ENCODE data around the gene HHLA2.

Gene HHLA2

DNA sequence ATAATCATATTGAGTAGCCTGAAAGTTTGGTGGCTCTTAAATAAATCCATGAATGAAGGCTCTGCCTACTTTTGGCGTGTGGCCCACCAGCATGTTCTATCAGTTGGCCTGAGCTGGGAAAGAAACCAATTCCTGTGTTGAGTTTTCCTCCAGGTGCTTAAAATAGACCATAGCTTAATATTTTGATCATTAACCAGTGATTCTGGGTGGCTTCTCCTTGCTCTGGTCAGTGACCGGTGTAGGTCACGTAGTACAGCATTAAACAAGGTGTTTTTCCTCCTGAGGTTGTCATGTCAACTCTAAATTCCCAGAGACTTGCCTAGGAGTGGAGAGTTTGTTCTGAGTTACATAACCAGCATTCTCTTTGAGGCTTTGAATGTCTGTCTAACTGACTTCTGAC is 1.3 kb downstream of the HHLA2 start:
- in situ Hi-C loops (cut with HindIII; ENCODE audit: low sequenced_read_pairs): no loop called here
- DNase-seq (ENCODE audit: low read depth, low spot score): no peak
- no peak overlapping the region for H3K4me3 ChIP-seq (ENCODE audit: low read depth, low read length)
- TF ChIP-seq, protein P1, sequence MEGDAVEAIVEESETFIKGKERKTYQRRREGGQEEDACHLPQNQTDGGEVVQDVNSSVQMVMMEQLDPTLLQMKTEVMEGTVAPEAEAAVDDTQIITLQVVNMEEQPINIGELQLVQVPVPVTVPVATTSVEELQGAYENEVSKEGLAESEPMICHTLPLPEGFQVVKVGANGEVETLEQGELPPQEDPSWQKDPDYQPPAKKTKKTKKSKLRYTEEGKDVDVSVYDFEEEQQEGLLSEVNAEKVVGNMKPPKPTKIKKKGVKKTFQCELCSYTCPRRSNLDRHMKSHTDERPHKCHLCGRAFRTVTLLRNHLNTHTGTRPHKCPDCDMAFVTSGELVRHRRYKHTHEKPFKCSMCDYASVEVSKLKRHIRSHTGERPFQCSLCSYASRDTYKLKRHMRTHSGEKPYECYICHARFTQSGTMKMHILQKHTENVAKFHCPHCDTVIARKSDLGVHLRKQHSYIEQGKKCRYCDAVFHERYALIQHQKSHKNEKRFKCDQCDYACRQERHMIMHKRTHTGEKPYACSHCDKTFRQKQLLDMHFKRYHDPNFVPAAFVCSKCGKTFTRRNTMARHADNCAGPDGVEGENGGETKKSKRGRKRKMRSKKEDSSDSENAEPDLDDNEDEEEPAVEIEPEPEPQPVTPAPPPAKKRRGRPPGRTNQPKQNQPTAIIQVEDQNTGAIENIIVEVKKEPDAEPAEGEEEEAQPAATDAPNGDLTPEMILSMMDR (IDR thresholded peaks at IDR 0.05; ENCODE audit: low read depth, low read length): no peak

DNA sequence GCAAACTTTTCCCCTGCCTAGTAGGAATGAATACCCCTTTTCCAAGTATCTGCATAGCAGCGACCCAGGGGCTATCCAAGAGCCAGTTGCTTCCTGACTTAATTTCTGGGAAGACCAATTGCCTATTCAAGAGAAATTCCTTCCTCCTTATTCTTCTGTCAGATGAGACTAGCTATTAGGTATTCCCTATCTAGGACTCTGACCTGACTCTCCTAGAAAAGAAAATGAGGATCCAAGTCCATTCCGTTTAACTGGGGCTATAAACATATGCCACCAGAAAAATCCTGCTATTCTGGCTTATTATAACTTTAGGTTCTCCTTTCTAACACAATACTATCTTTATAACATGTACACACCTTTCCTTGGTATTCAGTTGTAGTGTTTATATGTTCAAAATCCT is 1.7 kb downstream of the HHLA2 start:
- no peak overlapping the region for H3K4me3 ChIP-seq (ENCODE audit: low read depth, low read length)
- in situ Hi-C loops (cut with HindIII; ENCODE audit: low sequenced_read_pairs): no loop called here
- TF ChIP-seq, protein P1 (IDR thresholded peaks at IDR 0.05; ENCODE audit: low read depth, low read length): no peak
- no peak for DNase-seq (ENCODE audit: low read depth, low spot score)

DNA sequence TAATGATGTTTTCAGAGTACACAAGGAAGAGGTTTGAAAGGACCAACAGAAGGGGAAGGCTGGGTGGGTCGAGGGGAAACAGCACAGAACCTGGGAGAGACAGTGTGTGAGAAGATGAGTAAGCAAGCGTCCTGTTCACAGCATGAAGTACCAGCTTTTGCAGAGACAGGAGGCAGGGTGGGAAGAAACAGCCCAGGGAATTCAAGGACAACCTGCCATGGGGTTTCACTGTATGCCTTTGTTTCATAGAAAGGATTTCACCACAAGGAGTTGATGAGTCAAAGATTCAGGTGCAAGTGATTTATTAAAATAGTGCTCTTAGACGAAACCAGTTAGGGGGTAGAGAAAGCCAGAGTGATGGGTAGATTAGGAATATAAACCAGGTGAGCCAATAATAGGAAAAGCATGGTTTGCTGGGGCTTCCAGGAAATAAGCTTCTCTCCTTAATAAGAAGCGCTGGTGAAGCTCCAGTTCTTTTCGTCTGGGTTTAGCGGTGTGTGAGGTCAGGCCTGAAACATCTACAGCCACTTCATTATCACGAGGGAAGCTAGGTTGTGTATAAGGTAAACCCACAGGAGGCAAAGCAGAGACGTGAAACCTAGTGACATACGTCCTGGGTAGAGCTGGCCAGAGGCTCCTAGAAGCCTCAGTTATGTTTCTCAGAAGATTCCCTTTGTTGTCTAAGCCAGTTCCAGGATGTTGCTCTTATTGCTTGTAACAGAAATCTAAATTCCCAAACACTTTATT is 3.9 kb downstream of the HHLA2 start:
- DNase-seq (ENCODE audit: low read depth, low spot score): no peak
- no peak overlapping the region for H3K4me3 ChIP-seq (ENCODE audit: low read depth, low read length)
- TF ChIP-seq, protein P1 (IDR thresholded peaks at IDR 0.05; ENCODE audit: low read depth, low read length): no peak
- in situ Hi-C loops (cut with HindIII; ENCODE audit: low sequenced_read_pairs): no loop called here

DNA sequence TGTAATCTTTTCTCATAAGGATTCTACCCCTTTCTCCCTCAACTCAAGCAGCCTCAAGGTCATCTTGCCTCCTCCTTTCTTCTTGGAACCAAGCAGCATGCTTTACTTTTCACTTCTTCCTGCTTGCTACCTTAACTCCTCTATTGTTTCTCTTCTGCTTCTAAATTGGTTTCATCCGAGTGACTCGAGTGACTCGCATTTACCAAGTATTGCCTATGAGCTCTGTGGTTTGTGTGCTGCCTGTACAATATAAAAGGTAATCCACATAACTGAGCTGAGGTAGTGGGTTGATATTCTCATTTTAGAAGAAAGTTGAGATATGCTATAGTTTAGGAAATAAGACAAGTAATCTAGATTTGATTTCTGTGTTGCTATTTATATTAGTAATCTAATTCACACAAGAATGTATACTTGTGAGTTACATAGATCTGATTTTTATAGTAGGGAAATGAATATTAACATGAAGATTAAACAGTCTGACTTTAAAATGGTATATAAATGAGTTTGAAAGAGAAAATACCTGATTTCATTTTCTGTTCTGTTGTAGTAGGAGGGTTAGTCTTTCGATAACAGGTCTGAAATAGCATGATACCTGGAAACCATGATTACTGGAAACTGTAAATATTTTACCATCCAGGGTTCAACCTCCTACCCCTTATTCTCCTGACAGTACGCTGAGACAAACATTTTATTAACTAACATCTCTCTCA is 5.5 kb downstream of the HHLA2 start:
- in situ Hi-C loops (cut with HindIII; ENCODE audit: low sequenced_read_pairs): no loop called here
- no peak overlapping the region for H3K4me3 ChIP-seq (ENCODE audit: low read depth, low read length)
- TF ChIP-seq, protein P1 (IDR thresholded peaks at IDR 0.05; ENCODE audit: low read depth, low read length): no peak
- DNase-seq (ENCODE audit: low read depth, low spot score): no peak

DNA sequence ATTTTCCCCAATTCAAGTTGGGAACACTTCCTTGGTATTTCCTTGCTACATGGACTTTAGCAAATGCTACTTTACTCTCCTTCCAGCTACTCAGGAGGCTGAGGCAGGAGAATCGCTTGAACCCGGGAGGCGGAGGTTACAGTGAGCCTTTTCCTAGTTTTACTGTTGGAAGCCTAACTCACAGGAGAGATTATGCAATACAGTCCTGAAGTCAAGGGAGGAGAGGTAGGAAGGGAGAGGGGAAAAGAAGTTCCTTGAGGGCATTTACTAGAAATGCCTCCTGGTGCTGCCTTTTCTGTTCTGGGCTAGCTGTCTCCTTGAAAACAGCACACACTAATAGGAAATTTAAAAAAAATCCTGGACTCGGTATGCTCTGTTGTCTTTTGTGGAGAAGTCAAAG is 6.2 kb downstream of the HHLA2 start:
- in situ Hi-C loops (cut with HindIII; ENCODE audit: low sequenced_read_pairs): no loop called here
- TF ChIP-seq, protein P1 (IDR thresholded peaks at IDR 0.05; ENCODE audit: low read depth, low read length): no peak
- no peak overlapping the region for H3K4me3 ChIP-seq (ENCODE audit: low read depth, low read length)

DNA sequence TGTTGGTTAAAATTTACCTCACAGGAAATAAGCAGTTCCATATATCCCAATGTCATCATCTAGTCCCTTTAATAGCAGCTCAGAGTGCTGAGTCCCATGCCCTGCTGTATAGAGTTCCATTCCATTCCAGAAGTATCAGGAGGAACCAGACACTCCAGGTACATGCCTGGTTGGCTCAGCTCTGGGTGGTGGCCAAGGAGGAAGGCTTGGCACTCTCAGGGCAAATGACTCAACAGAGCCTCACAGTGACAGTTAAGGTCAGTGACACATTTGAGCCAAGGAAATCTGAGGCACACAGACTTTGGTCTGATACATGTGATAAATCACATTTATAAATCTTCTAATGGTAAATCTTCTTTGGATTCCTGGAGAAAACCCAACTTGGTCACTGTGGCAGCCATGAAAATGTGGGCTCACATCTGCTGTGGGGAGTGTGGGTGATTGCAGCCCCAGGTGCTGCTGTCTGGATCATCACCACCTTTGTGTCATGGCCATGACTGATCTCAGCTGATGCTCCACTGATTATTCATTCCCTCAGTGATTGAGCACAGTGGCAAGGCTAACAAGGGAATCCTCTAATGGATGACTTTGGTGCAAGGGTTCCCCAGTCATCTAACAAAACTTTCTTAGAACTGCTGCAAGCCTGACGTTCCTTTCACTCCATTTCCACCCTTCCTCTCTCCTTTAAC is 9.3 kb downstream of the HHLA2 start:
- no peak overlapping the region for H3K4me3 ChIP-seq (ENCODE audit: low read depth, low read length)
- TF ChIP-seq, protein P1 (IDR thresholded peaks at IDR 0.05; ENCODE audit: low read depth, low read length): no peak
- in situ Hi-C loops (cut with HindIII; ENCODE audit: low sequenced_read_pairs): no loop called here
- DNase-seq (ENCODE audit: low read depth, low spot score): no peak

More for the DNA sequence above, 6.2 kb downstream of the HHLA2 start:
- no peak for DNase-seq (ENCODE audit: low read depth, low spot score)

Data from astrocyte of the spinal cord (primary cell).